AG04450 (cell line): Measurements from ENCODE around the gene TLE4. TPM values are rescaled to one million over a fixed set of nuclear protein-coding genes. Genes with fewer than 3 reads are reported as not detected.

Source experiments
- CTCF ChIA-PET: fragments of 300-600, 350-600 bp; formaldehyde crosslinking; extraction: SDS; loops from one replicate; lab custom pipeline; 2022; ENCODE audit warnings: antibody characterized with exemption, inconsistent platforms; lab: Charles Lee
- POLR2A ChIA-PET: fragments of 350-600 bp; formaldehyde crosslinking; extraction: SDS; loops from one replicate; lab custom pipeline; 2021; ENCODE audit warnings: antibody characterized with exemption, inconsistent platforms; lab: Yijun Ruan, JAX
- DNase-seq: peaks from one replicate; pipeline ENCODE4 v3.0.0-alpha.2; 2011; ENCODE audit warnings: low read depth, low spot score
- H3K27ac ChIP-seq: one replicate; pipeline ENCODE4 v1.5.1; 2012; ENCODE audit warnings: low read depth, low read length, control low read depth
- H3K27me3 ChIP-seq: one replicate; pipeline ENCODE4 v1.6.0; 2012; ENCODE audit warnings: low read length; ENCODE audit not compliant: control insufficient read depth, insufficient read depth
- H3K4me3 ChIP-seq: 2 replicates; pipeline ENCODE4 v1.5.1; 2011; ENCODE audit warnings: mild to moderate bottlenecking, low read depth, low read length, control low read depth
- H3K9me3 ChIP-seq: 2 replicates; pipeline ENCODE4 v1.5.1; 2012; ENCODE audit warnings: low read length; ENCODE audit not compliant: control insufficient read depth, insufficient read depth
- CTCF ChIP-seq: IDR thresholded peaks from 2 replicates; pipeline ENCODE4 v1.5.1; 2011; ENCODE audit warnings: low read depth, low read length, control low read depth, inconsistent platforms
- polyA plus RNA-seq: library from polyadenylated mRNA; depleted of rRNA; stranded (reverse); fragments of >200 nt; gene quantifications from 2 replicates; pipeline ENCODE4 v1.2.3, GENCODE V29; 2011

TLE4 gene
- polyA plus RNA-seq, 1 experiment = 53.4 TPM

GRCh38 chr9:79774356-79774755, 202.6 kb downstream of the TLE4 start:
- no peak for DNase-seq
- Histone ChIP-seq H3K4me3 (no peak overlapping the region), H3K9me3 (no peaks in the 10 kb centered on the region), H3K27ac (no peak overlapping the region), H3K27me3 (no peaks in the 10 kb centered on the region)
- TF ChIP-seq CTCF = no peak
- ChIA-PET POLR2A (no interaction called here), CTCF (no interaction called here)
